Mesothelial cell of epicardium (in vitro differentiated cells): ENCODE data around the gene MCM7. TPM values are rescaled to one million over a fixed set of nuclear protein-coding genes. Genes with fewer than 3 reads are reported as not detected.

Experiments
- DNase-seq, 2 experiments: peaks; one replicate each; pipeline ENCODE4 v3.0.0; 2021; ENCODE audit warnings: low spot score in 2 of 2; ENCODE audit not compliant: unreplicated experiment in 2 of 2
- H3K27ac Mint-ChIP-seq: 2 replicates; pipeline ENCODE4 v1.8.0; 2021; ENCODE audit warnings: mixed read lengths
- H3K27me3 Mint-ChIP-seq: 2 replicates; pipeline ENCODE4 v1.8.0; 2021; ENCODE audit warnings: low read depth, mixed read lengths
- H3K36me3 Mint-ChIP-seq: 2 replicates; pipeline ENCODE4 v1.8.0; 2021; ENCODE audit warnings: mixed read lengths
- H3K4me1 Mint-ChIP-seq: 2 replicates; pipeline ENCODE4 v1.8.0; 2021; ENCODE audit warnings: mixed read lengths
- H3K4me3 Mint-ChIP-seq: 2 replicates; pipeline ENCODE4 v1.8.0; 2021; ENCODE audit warnings: mild to moderate bottlenecking, moderate library complexity, mixed read lengths
- H3K9me3 Mint-ChIP-seq: 2 replicates; pipeline ENCODE4 v1.8.0; 2021; ENCODE audit warnings: mixed read lengths
- total RNA-seq: library from RNA; stranded (reverse); gene quantifications from 3 replicates; pipeline ENCODE4 v1.2.1, GENCODE V29; 2021
- TF ChIP-seq, protein P1 (sequence below): fragments of 200-600 bp; sonication (generic); IDR thresholded peaks from one replicate; pipeline ENCODE4 v1.5.0; 2021; ENCODE audit warnings: antibody characterized with exemption; ENCODE audit not compliant: unreplicated experiment

Gene MCM7
- total RNA-seq, 1 donor from 2014 or later = 171 TPM

DNA sequence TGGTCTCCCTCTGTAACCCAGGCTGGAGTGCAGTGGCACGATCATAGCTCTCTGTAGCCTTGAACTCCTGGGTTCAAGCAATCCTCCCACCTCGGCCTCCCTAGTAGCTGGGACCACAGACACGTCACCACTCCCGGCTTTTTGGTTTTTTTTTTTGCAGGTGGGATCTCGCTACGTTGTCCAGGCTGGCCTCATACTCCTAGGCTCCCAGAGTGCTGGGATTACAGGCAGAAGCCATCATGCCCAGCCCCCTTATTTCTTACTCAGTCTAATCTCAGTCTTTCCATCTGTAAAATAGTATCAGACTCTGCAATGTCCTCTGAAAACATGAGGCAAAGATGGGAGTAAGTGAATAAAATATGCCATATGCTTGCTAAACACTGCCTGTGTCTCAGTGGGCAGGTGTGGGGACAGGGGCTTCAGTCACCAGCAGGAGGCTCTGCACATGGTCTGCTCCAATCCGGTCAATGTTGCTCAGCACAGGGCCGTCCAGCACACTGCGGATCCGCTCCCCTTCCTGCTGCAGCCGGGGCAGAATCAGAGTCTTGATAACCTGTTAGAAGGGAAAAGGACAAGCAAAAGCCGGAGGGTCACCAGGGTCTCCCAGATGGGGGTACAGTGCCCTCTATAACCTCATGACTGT lies 8.4 kb upstream of the MCM7 start:
- H3K9me3 Mint-ChIP-seq = no peaks in the 10 kb centered on the region
- TF ChIP-seq, protein P1, sequence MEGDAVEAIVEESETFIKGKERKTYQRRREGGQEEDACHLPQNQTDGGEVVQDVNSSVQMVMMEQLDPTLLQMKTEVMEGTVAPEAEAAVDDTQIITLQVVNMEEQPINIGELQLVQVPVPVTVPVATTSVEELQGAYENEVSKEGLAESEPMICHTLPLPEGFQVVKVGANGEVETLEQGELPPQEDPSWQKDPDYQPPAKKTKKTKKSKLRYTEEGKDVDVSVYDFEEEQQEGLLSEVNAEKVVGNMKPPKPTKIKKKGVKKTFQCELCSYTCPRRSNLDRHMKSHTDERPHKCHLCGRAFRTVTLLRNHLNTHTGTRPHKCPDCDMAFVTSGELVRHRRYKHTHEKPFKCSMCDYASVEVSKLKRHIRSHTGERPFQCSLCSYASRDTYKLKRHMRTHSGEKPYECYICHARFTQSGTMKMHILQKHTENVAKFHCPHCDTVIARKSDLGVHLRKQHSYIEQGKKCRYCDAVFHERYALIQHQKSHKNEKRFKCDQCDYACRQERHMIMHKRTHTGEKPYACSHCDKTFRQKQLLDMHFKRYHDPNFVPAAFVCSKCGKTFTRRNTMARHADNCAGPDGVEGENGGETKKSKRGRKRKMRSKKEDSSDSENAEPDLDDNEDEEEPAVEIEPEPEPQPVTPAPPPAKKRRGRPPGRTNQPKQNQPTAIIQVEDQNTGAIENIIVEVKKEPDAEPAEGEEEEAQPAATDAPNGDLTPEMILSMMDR = no peak
- no peak for DNase-seq
- no peaks in the 10 kb centered on the region for H3K27me3 Mint-ChIP-seq
- no peak overlapping the region for H3K27ac Mint-ChIP-seq
- no peaks in the 10 kb centered on the region for H3K4me1 Mint-ChIP-seq
- H3K4me3 Mint-ChIP-seq = no peak overlapping the region
- peaks cover 22% of the 10 kb centered on the region for H3K36me3 Mint-ChIP-seq

DNA sequence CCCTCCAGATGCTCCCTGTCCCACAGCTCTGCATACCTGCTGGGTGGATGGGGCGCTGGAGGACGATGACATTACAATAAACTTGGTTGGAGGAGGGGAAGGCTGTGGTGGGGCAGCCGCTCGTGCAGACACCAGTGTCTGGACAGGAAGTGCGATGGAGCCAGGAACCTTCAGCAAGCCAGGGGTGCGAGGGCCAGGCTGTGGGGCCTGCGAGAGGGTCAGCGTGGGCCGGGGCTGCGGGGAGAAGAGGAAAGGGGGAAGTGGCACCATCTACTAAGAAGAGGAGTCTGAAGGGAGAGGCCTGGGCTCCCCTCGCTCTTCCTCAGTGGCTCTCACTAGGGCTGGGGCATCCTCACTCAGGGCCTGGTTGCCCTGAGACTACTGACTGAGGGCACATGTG lies 6.7 kb upstream of the MCM7 start:
- Mint-ChIP-seq H3K27ac (peak overlapping the region; percentile 30), H3K4me3 (no peak overlapping the region), H3K36me3 (peaks cover 21% of the 10 kb centered on the region), H3K4me1 (peaks cover 2% of the 10 kb centered on the region), H3K27me3 (no peaks in the 10 kb centered on the region), H3K9me3 (no peaks in the 10 kb centered on the region)
- no peak for DNase-seq
- TF ChIP-seq, protein P1 = no peak

DNA sequence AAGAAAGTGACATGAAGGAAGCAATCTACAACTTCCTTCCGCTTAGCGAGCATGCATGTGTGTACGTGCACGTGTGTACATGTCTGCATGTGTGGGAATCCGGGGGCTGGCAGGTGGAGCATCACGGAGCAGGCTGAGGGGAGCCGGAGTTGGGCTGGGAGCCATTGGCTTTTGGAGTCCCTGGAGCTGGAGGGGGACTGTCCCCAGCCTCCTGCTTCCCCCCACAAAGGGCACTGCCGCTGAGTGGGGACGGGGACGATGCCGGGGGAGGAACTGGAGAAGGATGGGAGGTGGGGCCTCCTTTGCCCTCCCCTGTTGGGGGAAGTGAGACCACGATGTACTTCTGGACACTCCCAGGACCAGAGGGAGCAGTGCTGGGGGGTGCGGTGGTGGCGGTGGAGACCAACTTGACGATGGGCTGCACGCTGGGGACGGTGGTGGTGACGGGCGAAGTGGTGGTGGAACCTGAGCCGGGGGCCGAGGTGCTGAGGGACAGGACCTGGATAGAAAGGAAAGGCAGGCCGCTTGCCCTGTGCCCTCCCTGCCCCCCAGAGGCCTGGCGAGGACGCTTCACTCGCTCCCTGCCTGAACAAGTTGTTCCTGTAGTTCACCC lies 6.0 kb upstream of the MCM7 start:
- Mint-ChIP-seq H3K4me1 (peaks cover 7% of the 10 kb centered on the region), H3K27me3 (no peaks in the 10 kb centered on the region), H3K4me3 (no peak overlapping the region), H3K36me3 (peaks cover 19% of the 10 kb centered on the region), H3K9me3 (no peaks in the 10 kb centered on the region), H3K27ac (no peak overlapping the region)
- TF ChIP-seq, protein P1 = no peak
- DNase-seq = no peak

DNA sequence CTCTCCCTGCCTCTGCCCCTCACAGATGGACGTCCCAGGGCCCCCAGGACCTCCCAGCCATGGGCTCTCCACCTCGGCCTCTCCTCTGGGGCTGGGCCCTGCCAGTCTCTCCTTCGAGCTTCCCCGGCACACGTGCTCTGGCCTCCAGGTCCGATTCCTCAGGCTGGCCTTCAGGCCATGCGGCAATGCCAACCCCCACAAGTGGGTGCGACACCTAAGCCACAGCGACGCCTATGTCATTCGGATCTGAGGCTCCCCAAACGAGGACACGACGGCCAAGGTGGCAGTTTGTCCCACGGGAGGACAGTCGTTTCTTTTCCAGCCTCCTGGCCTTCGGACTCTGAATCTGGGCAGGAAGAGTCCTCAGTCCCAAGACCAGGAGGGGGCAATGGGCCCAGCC lies 5.4 kb upstream of the MCM7 start:
- no peak for DNase-seq
- no peaks in the 10 kb centered on the region for H3K9me3 Mint-ChIP-seq
- H3K27me3 Mint-ChIP-seq = no peaks in the 10 kb centered on the region
- no peak overlapping the region for H3K27ac Mint-ChIP-seq
- TF ChIP-seq, protein P1 = no peak
- peaks cover 7% of the 10 kb centered on the region for H3K4me1 Mint-ChIP-seq
- H3K4me3 Mint-ChIP-seq = no peak overlapping the region
- H3K36me3 Mint-ChIP-seq = peaks cover 19% of the 10 kb centered on the region

DNA sequence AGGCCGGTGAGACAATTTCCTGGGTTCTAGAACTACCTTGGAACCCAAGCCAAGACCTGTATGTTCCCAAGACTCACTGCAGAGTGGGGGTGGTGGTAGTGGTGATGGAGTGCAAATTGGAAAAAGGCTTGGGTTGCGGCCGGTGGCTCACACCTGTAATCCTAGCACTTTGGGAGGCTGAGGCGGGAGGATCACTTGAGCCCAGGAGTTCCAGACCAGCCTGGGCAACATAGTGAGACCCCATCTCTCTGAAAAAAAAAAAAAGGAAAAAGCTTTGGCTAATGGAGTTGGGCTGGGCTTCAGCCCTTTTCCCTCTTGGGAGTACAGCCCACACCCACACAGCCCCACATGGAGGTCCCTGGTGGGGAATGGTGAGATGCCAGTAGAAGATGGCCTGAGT lies 4.3 kb upstream of the MCM7 start:
- Mint-ChIP-seq H3K9me3 (no peaks in the 10 kb centered on the region), H3K27me3 (no peaks in the 10 kb centered on the region), H3K36me3 (peaks cover 11% of the 10 kb centered on the region), H3K4me1 (peaks cover 7% of the 10 kb centered on the region), H3K27ac (no peak overlapping the region), H3K4me3 (no peak overlapping the region)
- DNase-seq = no peak
- TF ChIP-seq, protein P1 = no peak
